SK-N-SH (cell line): ENCODE data around the gene C10orf67. TPM values are rescaled to one million over a fixed set of nuclear protein-coding genes. Genes with fewer than 3 reads are reported as not detected.

Experiments
- CTCF ChIA-PET: fragments of 300-600, 350-600 bp; formaldehyde crosslinking; extraction: SDS; loops from one replicate; lab custom pipeline; 2021; lab: Yijun Ruan, JAX
- POLR2A ChIA-PET: fragments of 350-600 bp; sonication (Branson Sonifier 250); formaldehyde crosslinking; extraction: SDS; loops from one replicate; lab custom pipeline; 2020; ENCODE audit warnings: antibody characterized with exemption, inconsistent platforms; lab: Yijun Ruan, JAX
- DNase-seq: peaks from one replicate; pipeline ENCODE4 v3.0.0; 2012
- H2AFZ ChIP-seq: fragments of 200-600 bp; sonication (generic); 2 replicates; pipeline ENCODE4 v1.8.1; 2016; ENCODE audit warnings: antibody characterized with exemption, mild to moderate bottlenecking, low read depth
- H3F3A ChIP-seq: fragments of 200-600 bp; sonication (generic); replicated peaks from 2 replicates; pipeline ENCODE3; 2016; ENCODE audit warnings: antibody characterized with exemption, mild to moderate bottlenecking; ENCODE audit not compliant: insufficient read depth
- H3K27ac ChIP-seq, 2 experiments: fragments of 200-500 bp in 1 of 2; fragments of 200-600 bp in 1 of 2; sonication (Bioruptor generic) in 1 of 2; sonication (generic), shearing (Covaris generic) in 1 of 2; 2 replicates each; pipeline versions ENCODE4 v1.5.1 to v1.6.1; 2014 to 2016; ENCODE audit warnings: low read depth in 2 of 2, inconsistent platforms in 1 of 2, low read length in 1 of 2, mild to moderate bottlenecking in 1 of 2, mixed read lengths in 1 of 2
- H3K27me3 ChIP-seq: fragments of 200-600 bp; sonication (generic), shearing (Covaris generic); 2 replicates; pipeline ENCODE4 v1.6.1; 2016; ENCODE audit warnings: mixed run types; ENCODE audit not compliant: insufficient read depth
- H3K36me3 ChIP-seq, 2 experiments: fragments of 200-500 bp in 1 of 2; fragments of 200-600 bp in 1 of 2; sonication (Bioruptor generic) in 1 of 2; sonication (generic) in 1 of 2; replicated peaks in 1 of 2; 2 replicates each; pipeline versions ENCODE3 to v1.5.1; 2014 to 2016; ENCODE audit warnings: low read length in 1 of 2, mild to moderate bottlenecking in 1 of 2; ENCODE audit not compliant: insufficient read depth in 2 of 2, control insufficient read depth in 1 of 2
- H3K4me1 ChIP-seq, 2 experiments: fragments of 200-500 bp in 1 of 2; fragments of 200-600 bp in 1 of 2; sonication (Bioruptor generic) in 1 of 2; sonication (generic), shearing (Covaris generic) in 1 of 2; 2 replicates each; pipeline versions ENCODE4 v1.5.1 to v1.6.1; 2014 to 2016; ENCODE audit warnings: low read depth in 1 of 2, low read length in 1 of 2, mixed run types in 1 of 2; ENCODE audit not compliant: insufficient read depth in 2 of 2, control insufficient read depth in 1 of 2
- H3K4me2 ChIP-seq: fragments of 200-600 bp; sonication (generic), shearing (Covaris generic); 2 replicates; pipeline ENCODE4 v1.6.1; 2017; ENCODE audit warnings: mixed run types
- H3K4me3 ChIP-seq, 2 experiments: fragments of 200-500 bp in 1 of 2; fragments of 200-600 bp in 1 of 2; sonication (Bioruptor generic) in 1 of 2; sonication (generic), shearing (Covaris generic) in 1 of 2; 2 replicates each; pipeline versions ENCODE4 v1.5.1 to v1.8.1; 2014 to 2016; ENCODE audit warnings: low read depth in 2 of 2, inconsistent platforms in 1 of 2, low read length in 1 of 2, mild to moderate bottlenecking in 1 of 2, mixed read lengths in 1 of 2, moderate library complexity in 1 of 2
- H3K79me2 ChIP-seq: fragments of 200-600 bp; sonication (generic); 2 replicates; pipeline ENCODE4 v1.8.1; 2017; ENCODE audit warnings: mild to moderate bottlenecking; ENCODE audit not compliant: insufficient read depth
- H3K9ac ChIP-seq: fragments of 200-600 bp; sonication (generic); 2 replicates; pipeline ENCODE4 v1.6.1; 2017; ENCODE audit warnings: mixed run types
- H3K9me2 ChIP-seq: fragments of 200-600 bp; sonication (generic); 2 replicates; pipeline ENCODE4 v1.6.1; 2017; ENCODE audit warnings: mixed run types
- H3K9me3 ChIP-seq: fragments of 200-600 bp; sonication (generic); 2 replicates; pipeline ENCODE4 v1.6.1; 2017; ENCODE audit warnings: mixed run types, mild to moderate bottlenecking, moderate library complexity
- H4K20me1 ChIP-seq: fragments of 200-600 bp; sonication (generic); 2 replicates; pipeline ENCODE4 v1.6.1; 2017; ENCODE audit warnings: mild to moderate bottlenecking, mixed run types; ENCODE audit not compliant: insufficient read depth
- CHD2 ChIP-seq: fragments of 150-350 bp; IDR thresholded peaks from 2 replicates; pipeline ENCODE4 v1.6.1; 2018; ENCODE audit warnings: low read length; ENCODE audit not compliant: partially characterized antibody
- EP300 ChIP-seq, 2 experiments: IDR thresholded peaks; 2 replicates each; pipeline versions ENCODE4 v1.4.0 to v1.6.1; 2012; ENCODE audit warnings: borderline replicate concordance in 1 of 2, low read depth in 1 of 2, low read length in 1 of 2
- RCOR1 ChIP-seq: fragments of 150-350 bp; IDR thresholded peaks from 2 replicates; pipeline ENCODE4 v1.6.1; 2017; ENCODE audit warnings: antibody characterized with exemption, low read length
- REST ChIP-seq: IDR thresholded peaks from 2 replicates; pipeline ENCODE4 v1.6.1; 2012; ENCODE audit warnings: mild to moderate bottlenecking, low read depth, low read length, moderate library complexity
- SIN3A ChIP-seq: IDR thresholded peaks from 2 replicates; pipeline ENCODE4 v1.6.1; 2012; ENCODE audit warnings: low read depth, mild to moderate bottlenecking, low read length, moderate library complexity, borderline replicate concordance
- TCF12 ChIP-seq: IDR thresholded peaks from 2 replicates; pipeline ENCODE4 v1.4.0; 2012
- WGBS: methylation state at CpG from one replicate; pipeline ENCODE4 v1.1.6; 2017; ENCODE audit warnings: low lambda C conversion rate; 5-methylcytosine and 5-hydroxymethylcytosine counted together
- polyA plus RNA-seq, 3 experiments: library from polyadenylated mRNA; depleted of rRNA; stranded (reverse); fragments of >200 nt; gene quantifications; 2 replicates each; pipeline ENCODE4 v1.2.3, GENCODE V29; 2012

Gene C10orf67
- polyA plus RNA-seq, 1 of the 3 experiments (the other 2 are of a cell fraction) = 0.97 TPM

- H3K9ac ChIP-seq = no peak overlapping the region
- no peaks in the 10 kb centered on the region for H3K9me2 ChIP-seq
- H3F3A ChIP-seq = no peaks in the 10 kb centered on the region
- no peak overlapping the region; the same call in 1 of the 2 replicates for H2AFZ ChIP-seq
- ChIA-PET POLR2A (no interaction called here), CTCF (interaction anchor here (0.8 kb wide), 1 partner anchor 10 kb away, joined by 3 read pairs; no protein-coding TSS in a partner anchor)
- H3K4me2 ChIP-seq = no peak overlapping the region
- no peak overlapping the region for H3K4me3 ChIP-seq
- TF ChIP-seq SIN3A (no peak), TCF12 (no peak), CHD2 (no peak), RCOR1 (no peak), EP300 (IDR thresholded peaks at IDR 0.05; ENCODE audit: borderline replicate concordance in 1 of 2, low read depth in 1 of 2, low read length in 1 of 2) (no peak)
- TF ChIP-seq, all 33 proteins: peak for 0
- no peaks in the 10 kb centered on the region for H4K20me1 ChIP-seq
- H3K27me3 ChIP-seq = no peaks in the 10 kb centered on the region
- no peaks in the 10 kb centered on the region for H3K4me1 ChIP-seq
- H3K79me2 ChIP-seq = no peaks in the 10 kb centered on the region
- 95% methylated on average over 1 of the region's 1 CpG for WGBS
- H3K9me3 ChIP-seq = no peaks in the 10 kb centered on the region
- no peak overlapping the region for H3K27ac ChIP-seq
- DNase-seq = no peak
- no peaks in the 10 kb centered on the region for H3K36me3 ChIP-seq
These were observed 17.7 kb upstream of the C10orf67 start for GRCh38 chr10:23362069-23362830.

- no peak overlapping the region for H3K9ac ChIP-seq
- H3K36me3 ChIP-seq = no peaks in the 10 kb centered on the region
- no peak overlapping the region; the same call in 1 of the 2 replicates for H2AFZ ChIP-seq
- no peak for TF ChIP-seq REST
- TF ChIP-seq, all 33 proteins: peak for 0
- Histone ChIP-seq H3K4me1 (no peaks in the 10 kb centered on the region), H3F3A (no peaks in the 10 kb centered on the region), H3K9me3 (no peaks in the 10 kb centered on the region), H4K20me1 (no peaks in the 10 kb centered on the region), H3K27ac (no peak overlapping the region), H3K9me2 (no peaks in the 10 kb centered on the region), H3K79me2 (no peaks in the 10 kb centered on the region), H3K4me2 (no peak overlapping the region), H3K27me3 (no peaks in the 10 kb centered on the region), H3K4me3 (no peak overlapping the region)
- 72% methylated on average over 2 of the region's 2 CpGs for WGBS
- CTCF ChIA-PET = no interaction called here
- DNase-seq = no peak
- POLR2A ChIA-PET = no interaction called here
These were observed 17.1 kb upstream of the C10orf67 start for GRCh38 chr10:23361665-23362064.
